LNCaP clone FGC (cell line): ENCODE results near the gene MLC1.

Experiments used
- DNase-seq: peaks from one replicate; pipeline ENCODE4 v3.0.0-alpha.2; 2011; ENCODE audit warnings: low read depth
- H3K4me3 ChIP-seq: 2 replicates; pipeline ENCODE4 v1.5.1; 2011; ENCODE audit warnings: mild to moderate bottlenecking, low read depth, low read length, control low read depth
- TF ChIP-seq, protein P1 (sequence below): IDR thresholded peaks from 2 replicates; pipeline ENCODE4 v1.5.1; 2012; ENCODE audit warnings: mild to moderate bottlenecking; ENCODE audit not compliant: control insufficient read depth, insufficient read depth; ENCODE audit errors: extremely low read depth

MLC1 gene

DNA sequence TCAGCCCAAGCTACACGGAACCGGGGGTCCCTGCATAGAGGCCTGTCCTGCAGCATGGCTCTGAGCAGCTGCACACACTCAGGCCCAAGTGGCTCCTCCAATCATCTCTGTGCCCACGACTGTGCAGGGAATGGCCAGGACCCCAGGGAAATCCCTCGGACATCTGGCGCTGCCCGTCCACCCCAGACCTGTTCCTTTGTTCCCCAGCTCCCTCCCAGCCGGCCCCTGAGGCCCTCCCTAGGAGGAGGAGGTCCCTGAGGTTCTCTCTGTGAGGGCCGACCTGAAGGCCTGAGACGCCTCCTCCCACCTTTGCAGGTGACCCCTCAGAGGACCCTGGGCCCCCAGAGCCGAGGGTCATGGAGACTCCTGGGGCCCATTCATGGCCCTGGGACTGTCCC lies 1.1 kb downstream of the MLC1 start:
- TF ChIP-seq, protein P1, sequence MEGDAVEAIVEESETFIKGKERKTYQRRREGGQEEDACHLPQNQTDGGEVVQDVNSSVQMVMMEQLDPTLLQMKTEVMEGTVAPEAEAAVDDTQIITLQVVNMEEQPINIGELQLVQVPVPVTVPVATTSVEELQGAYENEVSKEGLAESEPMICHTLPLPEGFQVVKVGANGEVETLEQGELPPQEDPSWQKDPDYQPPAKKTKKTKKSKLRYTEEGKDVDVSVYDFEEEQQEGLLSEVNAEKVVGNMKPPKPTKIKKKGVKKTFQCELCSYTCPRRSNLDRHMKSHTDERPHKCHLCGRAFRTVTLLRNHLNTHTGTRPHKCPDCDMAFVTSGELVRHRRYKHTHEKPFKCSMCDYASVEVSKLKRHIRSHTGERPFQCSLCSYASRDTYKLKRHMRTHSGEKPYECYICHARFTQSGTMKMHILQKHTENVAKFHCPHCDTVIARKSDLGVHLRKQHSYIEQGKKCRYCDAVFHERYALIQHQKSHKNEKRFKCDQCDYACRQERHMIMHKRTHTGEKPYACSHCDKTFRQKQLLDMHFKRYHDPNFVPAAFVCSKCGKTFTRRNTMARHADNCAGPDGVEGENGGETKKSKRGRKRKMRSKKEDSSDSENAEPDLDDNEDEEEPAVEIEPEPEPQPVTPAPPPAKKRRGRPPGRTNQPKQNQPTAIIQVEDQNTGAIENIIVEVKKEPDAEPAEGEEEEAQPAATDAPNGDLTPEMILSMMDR, result no peak
- no peak overlapping the region for H3K4me3 ChIP-seq
- DNase-seq, result no peak

DNA sequence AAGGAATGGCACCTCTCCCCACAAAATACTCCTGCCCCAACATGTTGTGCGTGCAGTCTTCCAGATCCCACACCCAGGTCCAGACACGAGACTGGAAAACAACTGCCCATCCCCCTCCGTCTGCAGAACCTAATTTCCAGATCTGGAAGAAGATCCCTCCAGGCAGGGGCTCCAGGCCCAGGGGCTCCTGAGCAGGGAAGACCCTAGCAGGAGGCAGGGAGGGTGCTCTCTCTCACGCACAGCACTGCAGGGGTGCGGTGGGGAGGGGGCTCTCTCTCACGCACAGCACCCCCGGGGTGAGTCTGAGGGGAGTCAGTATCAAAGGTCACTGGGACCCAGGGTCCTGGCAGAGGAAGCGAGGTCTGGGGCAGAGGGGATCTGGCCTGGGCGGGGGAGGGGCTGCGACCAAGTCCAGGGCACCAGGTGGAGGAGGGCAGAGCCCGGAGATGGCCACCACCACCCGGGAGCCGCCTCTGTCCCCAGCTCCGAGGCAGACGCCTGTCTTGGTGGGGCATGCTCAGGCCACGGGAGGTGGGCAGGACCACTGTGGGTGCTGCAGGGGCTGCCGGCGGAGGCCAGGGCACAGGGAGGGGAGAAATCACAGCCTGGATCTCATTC lies 1.7 kb downstream of the MLC1 start:
- no peak for DNase-seq
- TF ChIP-seq, protein P1, result no peak
- no peak overlapping the region for H3K4me3 ChIP-seq

DNA sequence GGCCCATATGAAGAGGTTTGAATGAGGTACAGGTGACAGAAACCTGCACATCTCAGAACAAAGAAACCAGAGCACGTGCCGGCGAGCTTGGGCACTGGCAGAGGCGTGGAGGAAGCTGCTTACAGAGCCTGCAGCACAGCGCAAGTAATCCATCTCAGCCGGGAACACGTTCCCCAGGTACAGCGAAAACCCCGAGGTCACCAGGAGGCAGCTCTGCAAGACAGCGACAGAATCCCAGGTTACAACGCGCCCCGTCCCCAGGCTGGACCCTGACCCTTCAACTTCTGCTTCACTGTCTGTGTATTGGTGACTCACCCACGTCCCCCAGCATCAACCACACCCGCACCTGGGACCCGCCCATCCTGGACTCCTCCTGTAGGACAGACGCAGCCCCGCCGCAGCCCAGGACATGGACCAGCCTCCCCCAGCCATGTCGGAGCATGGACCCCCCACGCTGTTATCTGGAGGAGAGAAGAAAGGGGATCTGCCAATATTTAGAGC lies 2.2 kb downstream of the MLC1 start:
- no peak overlapping the region for H3K4me3 ChIP-seq
- no peak for DNase-seq
- TF ChIP-seq, protein P1, result no peak

DNA sequence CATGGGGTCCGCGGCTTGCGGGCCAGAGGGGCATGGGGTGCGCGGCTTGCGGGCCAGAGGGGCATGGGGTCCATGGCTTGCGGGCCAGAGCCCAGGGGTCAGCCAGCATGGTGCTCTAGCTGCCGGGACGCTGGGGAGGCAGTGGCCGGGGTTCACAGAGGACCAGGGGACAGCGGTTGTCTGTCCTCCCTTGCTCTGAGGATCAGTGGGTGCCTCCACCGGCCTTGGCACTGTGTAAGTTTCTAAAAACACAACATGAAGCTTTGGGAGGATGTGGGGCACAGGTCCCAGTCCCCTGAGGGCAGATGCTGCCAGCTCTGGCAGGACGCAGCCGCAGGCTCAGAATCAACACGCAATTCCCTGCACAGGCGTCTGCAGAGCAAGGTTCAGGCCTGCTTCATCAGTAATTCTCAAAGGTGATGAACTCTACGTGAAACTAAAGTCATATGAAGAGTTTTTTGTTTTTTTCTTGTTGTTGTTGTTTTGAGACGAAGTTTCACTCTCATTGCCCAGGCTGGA lies 3.0 kb downstream of the MLC1 start:
- H3K4me3 ChIP-seq, result no peak overlapping the region
- DNase-seq, result no peak
- TF ChIP-seq, protein P1, result no peak

DNA sequence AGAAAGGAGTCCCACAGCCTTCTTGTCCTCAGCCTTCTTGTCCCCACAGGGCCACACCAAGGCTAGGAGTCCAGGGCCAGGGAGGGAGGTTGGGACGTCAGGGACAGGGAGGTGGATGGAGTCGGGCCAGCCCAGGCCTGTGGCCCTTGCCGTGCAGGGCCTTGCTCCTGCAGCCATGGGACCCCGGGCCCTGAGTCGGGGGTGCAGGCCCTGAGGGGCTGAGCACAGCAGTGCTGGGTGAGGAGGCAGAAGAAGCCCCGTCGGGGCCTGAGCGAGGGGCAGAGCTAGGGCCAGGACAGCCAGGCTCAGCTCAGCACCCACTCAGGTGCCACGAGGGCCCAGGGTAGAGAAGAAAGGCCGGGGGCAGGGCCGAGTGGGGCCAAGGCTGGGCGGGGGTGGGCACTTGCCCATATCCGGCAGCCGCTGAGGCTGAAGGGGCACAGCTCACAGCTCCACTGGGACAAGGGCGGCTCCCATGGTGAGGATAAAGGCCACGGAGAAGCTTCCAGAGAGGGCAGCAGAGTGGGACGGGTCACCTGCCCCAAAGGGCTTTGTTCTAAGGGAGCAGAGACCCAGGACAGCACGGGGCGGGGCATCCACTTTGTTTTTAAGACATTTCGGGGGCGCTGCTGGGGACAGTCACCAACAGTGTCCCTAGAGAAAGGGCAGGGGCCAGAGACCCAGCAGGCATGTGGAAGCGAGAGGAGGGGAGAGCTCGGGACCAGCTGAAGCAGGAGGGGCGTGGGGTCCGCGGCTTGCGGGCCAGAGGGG lies 3.6 kb downstream of the MLC1 start:
- DNase-seq, result no peak
- H3K4me3 ChIP-seq, result no peak overlapping the region
- TF ChIP-seq, protein P1, result no peak

DNA sequence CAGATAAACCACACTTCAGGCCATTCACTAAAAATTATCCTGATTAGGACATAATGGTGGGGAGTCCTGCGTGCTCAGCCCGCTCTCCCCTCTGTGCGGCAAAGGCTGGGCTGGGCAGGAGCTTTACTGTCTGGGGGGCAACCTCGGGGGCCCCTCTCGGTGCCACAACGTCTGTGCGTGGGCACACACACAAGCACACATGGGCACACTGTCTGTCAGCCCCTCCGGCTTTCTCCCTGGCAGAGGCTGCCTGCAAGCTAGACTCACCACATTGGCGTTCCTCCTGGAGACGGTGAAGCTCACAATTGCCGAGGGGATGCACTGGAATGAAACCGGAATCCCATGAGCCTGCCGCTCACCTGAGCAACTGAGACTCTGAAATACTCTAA lies 5.2 kb downstream of the MLC1 start:
- no peak for DNase-seq
- TF ChIP-seq, protein P1, result no peak
- H3K4me3 ChIP-seq, result no peak overlapping the region
